Activated CD4-positive, alpha-beta memory T cell treated with anti-CD3 and anti-CD28 coated beads for 36 hours (primary cell): ENCODE measurements around the gene PHACTR1. TPM values are rescaled to one million over a fixed set of nuclear protein-coding genes. Genes with fewer than 3 reads are reported as not detected.
"Not testable (repeated sequence)": the region's sequence is repeated elsewhere in the genome, so short reads cannot be mapped to it uniquely, and the experiment has no call there.

Experiments
- CTCF ChIA-PET: fragments of 350-600 bp; sonication (Branson Sonifier 250); formaldehyde crosslinking; loops from one replicate; lab custom pipeline; 2021; ENCODE audit warnings: antibody characterized with exemption, inconsistent platforms; lab: Charles Lee
- POLR2A ChIA-PET: fragments of 350-600 bp; sonication (Branson Sonifier 250); formaldehyde crosslinking; loops from one replicate; lab custom pipeline; 2021; ENCODE audit warnings: antibody characterized with exemption; lab: Charles Lee
- DNase-seq: peaks from one replicate; pipeline ENCODE4 v3.0.0-alpha.2; 2020
- H3K27ac Mint-ChIP-seq: one replicate; pipeline ENCODE4 v1.8.0; 2021; ENCODE audit warnings: mixed read lengths
- H3K27me3 Mint-ChIP-seq: one replicate; pipeline ENCODE4 v1.8.0; 2021; ENCODE audit warnings: mixed read lengths
- H3K36me3 Mint-ChIP-seq: one replicate; pipeline ENCODE4 v1.8.0; 2021; ENCODE audit warnings: mixed read lengths
- H3K4me1 Mint-ChIP-seq: one replicate; pipeline ENCODE4 v1.8.0; 2021; ENCODE audit warnings: low read depth, mixed read lengths
- H3K4me3 Mint-ChIP-seq: one replicate; pipeline ENCODE4 v1.8.0; 2021; ENCODE audit warnings: mild to moderate bottlenecking, mixed read lengths
- H3K9me3 Mint-ChIP-seq: one replicate; pipeline ENCODE4 v1.8.0; 2021; ENCODE audit warnings: mixed read lengths
- intact Hi-C: fragments of 100-400 bp; cut with micrococcal nuclease; formaldehyde crosslinking; loops from one replicate; pipeline ENCODE4 v1.15.1; 2023
- total RNA-seq, 2 experiments: library from RNA; stranded (reverse); gene quantifications; one replicate each; pipeline ENCODE4 v1.2.3, GENCODE V29; 2021

PHACTR1 gene
- total RNA-seq, 2 experiments from 2014 or later: not detected

GRCh38 chr6:13311155-13311554 lies 594.6 kb downstream of the PHACTR1 start:
- no peak overlapping the region for H3K27ac Mint-ChIP-seq
- CTCF ChIA-PET: no interaction called here
- H3K4me1 Mint-ChIP-seq: peaks cover 2% of the 10 kb centered on the region
- POLR2A ChIA-PET: no interaction called here
- no peak for DNase-seq
- H3K27me3 Mint-ChIP-seq: no peaks in the 10 kb centered on the region
- intact Hi-C loops: no loop called here
- no peaks in the 10 kb centered on the region for H3K9me3 Mint-ChIP-seq
- no peak overlapping the region for H3K4me3 Mint-ChIP-seq
- H3K36me3 Mint-ChIP-seq: peaks cover 38% of the 10 kb centered on the region

GRCh38 chr6:13314806-13315205 lies 598.2 kb downstream of the PHACTR1 start:
- POLR2A ChIA-PET: no interaction called here
- CTCF ChIA-PET: no interaction called here
- H3K27ac Mint-ChIP-seq: no peak overlapping the region

GRCh38 chr6:13315896-13316295 lies 599.3 kb downstream of the PHACTR1 start:
- Mint-ChIP-seq H3K9me3 (no peaks in the 10 kb centered on the region), H3K4me1 (no peaks in the 10 kb centered on the region), H3K27me3 (no peaks in the 10 kb centered on the region), H3K27ac (no peak overlapping the region), H3K36me3 (peaks cover 43% of the 10 kb centered on the region), H3K4me3 (no peak overlapping the region)
- POLR2A ChIA-PET: no interaction called here
- CTCF ChIA-PET: no interaction called here
- DNase-seq: no peak
- intact Hi-C loops: no loop called here

More at GRCh38 chr6:13314806-13315205, 598.2 kb downstream of the PHACTR1 start:
- H3K4me3 Mint-ChIP-seq: no peak overlapping the region
- H3K36me3 Mint-ChIP-seq: peaks cover 34% of the 10 kb centered on the region
- H3K27me3 Mint-ChIP-seq: no peaks in the 10 kb centered on the region
- H3K4me1 Mint-ChIP-seq: no peaks in the 10 kb centered on the region
- no peaks in the 10 kb centered on the region for H3K9me3 Mint-ChIP-seq
- intact Hi-C loops: no loop called here
- DNase-seq: no peak

- CTCF ChIA-PET: no interaction called here
- H3K27ac Mint-ChIP-seq: no peak overlapping the region
- intact Hi-C loops: no loop called here
- POLR2A ChIA-PET: no interaction called here
- no peak for DNase-seq
- no peaks in the 10 kb centered on the region for H3K4me1 Mint-ChIP-seq
- H3K4me3 Mint-ChIP-seq: no peak overlapping the region
- no peaks in the 10 kb centered on the region for H3K27me3 Mint-ChIP-seq
- H3K36me3 Mint-ChIP-seq: peaks cover 41% of the 10 kb centered on the region
- no peaks in the 10 kb centered on the region for H3K9me3 Mint-ChIP-seq
Measured at GRCh38 chr6:13318821-13319220, 602.3 kb downstream of the PHACTR1 start.

GRCh38 chr6:13319891-13320564 lies 603.5 kb downstream of the PHACTR1 start:
- intact Hi-C loops: no loop called here
- H3K4me3 Mint-ChIP-seq: no peak overlapping the region
- peaks cover 42% of the 10 kb centered on the region for H3K36me3 Mint-ChIP-seq
- DNase-seq: no peak
- no peaks in the 10 kb centered on the region for H3K9me3 Mint-ChIP-seq
- POLR2A ChIA-PET: no interaction called here
- no peaks in the 10 kb centered on the region for H3K27me3 Mint-ChIP-seq
- no peaks in the 10 kb centered on the region for H3K4me1 Mint-ChIP-seq
- CTCF ChIA-PET: interaction anchor here (1.3 kb wide), 1 partner anchor 10 kb away, joined by 3 read pairs; no protein-coding TSS in a partner anchor
- H3K27ac Mint-ChIP-seq: no peak overlapping the region

GRCh38 chr6:13326031-13326586 lies 609.5 kb downstream of the PHACTR1 start:
- POLR2A ChIA-PET, H3K27me3 Mint-ChIP-seq, H3K4me3 Mint-ChIP-seq, H3K9me3 Mint-ChIP-seq, H3K27ac Mint-ChIP-seq, DNase-seq: not testable (repeated sequence)
- CTCF ChIA-PET: interaction anchor here (0.7 kb wide), 1 partner anchor 131 kb away, joined by 3 read pairs; no protein-coding TSS in a partner anchor
- H3K36me3 Mint-ChIP-seq: peaks cover 16% of the 10 kb centered on the region
- H3K4me1 Mint-ChIP-seq: peaks cover 20% of the 10 kb centered on the region
- intact Hi-C loops: loop anchor here (5.0 kb wide), 1 partner anchor 109 kb away; no protein-coding TSS in a partner anchor

GRCh38 chr6:13327691-13328075 lies 611.1 kb downstream of the PHACTR1 start:
- ChIA-PET CTCF (interaction anchor here (1.0 to 5.7 kb wide), 8 partner anchors 25 to 417 kb away, joined by 3 to 54 read pairs (median 4); partner anchors contain the start of gene SIRT5), POLR2A (interaction anchor here (1.4 to 3.9 kb wide), 6 partner anchors 24 to 287 kb away, joined by 3 to 39 read pairs (median 7); partner anchors contain the start of genes NOL7 and SIRT5)
- DNase-seq: peak; percentile 18
- Mint-ChIP-seq H3K9me3 (no peaks in the 10 kb centered on the region), H3K36me3 (peaks cover 11% of the 10 kb centered on the region), H3K4me1 (peaks cover 20% of the 10 kb centered on the region), H3K27me3 (no peaks in the 10 kb centered on the region), H3K27ac (peak overlapping the region; percentile 90), H3K4me3 (peak overlapping the region; percentile 90)
- intact Hi-C loops: loop anchor here (1.0 to 5.0 kb wide), 5 partner anchors 24 to 417 kb away; no protein-coding TSS in a partner anchor

- H3K27me3 Mint-ChIP-seq: no peaks in the 10 kb centered on the region
- H3K9me3 Mint-ChIP-seq: no peaks in the 10 kb centered on the region
- H3K36me3 Mint-ChIP-seq: peaks cover 11% of the 10 kb centered on the region
- CTCF ChIA-PET: interaction anchor here (0.9 to 5.7 kb wide), 16 partner anchors 10 to 417 kb away, joined by 3 to 54 read pairs (median 3); partner anchors contain the start of genes NOL7 and SIRT5
- peaks cover 20% of the 10 kb centered on the region for H3K4me1 Mint-ChIP-seq
- DNase-seq: peak; percentile 96
- POLR2A ChIA-PET: interaction anchor here (0.6 to 3.9 kb wide), 12 partner anchors 11 to 287 kb away, joined by 3 to 39 read pairs (median 5); partner anchors contain the start of genes NOL7 and SIRT5
- H3K27ac Mint-ChIP-seq: peak within 1 kb of the TSS; percentile 90
- intact Hi-C loops: loop anchor here (1.0 to 5.0 kb wide), 5 partner anchors 25 to 417 kb away; no protein-coding TSS in a partner anchor
- peak within 1 kb of the TSS; percentile 90 for H3K4me3 Mint-ChIP-seq
Measured at GRCh38 chr6:13328076-13328874, 611.7 kb downstream of the PHACTR1 start, which contains the start of gene TBC1D7. TSS of gene TBC1D7 (minus strand) at chr6:13328537. CDS start at chr6:13326898, 1,639 bp downstream.

- CTCF ChIA-PET: interaction anchor here (0.9 to 5.7 kb wide), 14 partner anchors 9 to 418 kb away, joined by 3 to 54 read pairs (median 3); partner anchors contain the start of genes NOL7 and SIRT5
- POLR2A ChIA-PET: interaction anchor here (0.6 to 3.9 kb wide), 12 partner anchors 10 to 286 kb away, joined by 3 to 39 read pairs (median 5); partner anchors contain the start of genes NOL7 and SIRT5
- no peak for DNase-seq
- Mint-ChIP-seq H3K4me3 (peak overlapping the region; percentile 90), H3K4me1 (peaks cover 20% of the 10 kb centered on the region), H3K36me3 (peaks cover 8% of the 10 kb centered on the region), H3K27me3 (no peaks in the 10 kb centered on the region), H3K27ac (peak overlapping the region; percentile 90), H3K9me3 (no peaks in the 10 kb centered on the region)
- intact Hi-C loops: loop anchor here (1.0 to 5.0 kb wide), 5 partner anchors 26 to 418 kb away; no protein-coding TSS in a partner anchor
Measured at GRCh38 chr6:13328875-13329183, 612.3 kb downstream of the PHACTR1 start.

- POLR2A ChIA-PET: interaction anchor here (3.9 kb wide), 1 partner anchor 243 kb away, joined by 39 read pairs; the partner anchor contains the start of gene SIRT5
- DNase-seq: no peak
- H3K27ac Mint-ChIP-seq: no peak overlapping the region
- no peaks in the 10 kb centered on the region for H3K9me3 Mint-ChIP-seq
- H3K4me3 Mint-ChIP-seq: no peak overlapping the region
- H3K27me3 Mint-ChIP-seq: no peaks in the 10 kb centered on the region
- H3K36me3 Mint-ChIP-seq: no peaks in the 10 kb centered on the region
- CTCF ChIA-PET: interaction anchor here (0.6 to 5.7 kb wide), 15 partner anchors 14 to 421 kb away, joined by 3 to 54 read pairs (median 4); partner anchors contain the start of genes NOL7 and SIRT5
- H3K4me1 Mint-ChIP-seq: peaks cover 18% of the 10 kb centered on the region
- intact Hi-C loops: loop anchor here (1.0 to 10.0 kb wide), 4 partner anchors 136 to 733 kb away; no protein-coding TSS in a partner anchor
Measured at GRCh38 chr6:13331516-13332348, 615.2 kb downstream of the PHACTR1 start.
